Inferior parietal cortex (tissue), 1 donor: Measurements from ENCODE around the gene CASP9.
"Not testable (repeated sequence)": the region's sequence is repeated elsewhere in the genome, so short reads cannot be mapped to it uniquely, and the experiment has no call there.

Experiments
- DNase-seq: peaks from one replicate; pipeline ENCODE4 v3.0.0-alpha.2; 2016; ENCODE audit errors: extremely low spot score

Gene CASP9

GRCh38 chr1:15500184-15501178 is 23.5 kb downstream of the CASP9 start:
- no peak for DNase-seq

- DNase-seq = no peak
Observed at GRCh38 chr1:15493869-15494390, 30.1 kb downstream of the CASP9 start.

- no peak for DNase-seq
Observed at GRCh38 chr1:15492596-15492995, 31.4 kb downstream of the CASP9 start.

GRCh38 chr1:15491010-15491409 is 33.0 kb downstream of the CASP9 start:
- not testable (repeated sequence) for DNase-seq

GRCh38 chr1:15489052-15489736 is 34.8 kb downstream of the CASP9 start:
- DNase-seq = no peak

- no peak for DNase-seq
Observed at GRCh38 chr1:15488371-15488770, 35.6 kb downstream of the CASP9 start.

- not testable (repeated sequence) for DNase-seq
Observed at GRCh38 chr1:15486844-15487610, 37.0 kb downstream of the CASP9 start.

GRCh38 chr1:15485636-15486035 is 38.4 kb downstream of the CASP9 start:
- DNase-seq = no peak

GRCh38 chr1:15484443-15484842 is 39.6 kb downstream of the CASP9 start:
- not testable (repeated sequence) for DNase-seq

- DNase-seq = no peak
Observed at GRCh38 chr1:15483971-15484370, 40.0 kb downstream of the CASP9 start.

- not testable (repeated sequence) for DNase-seq
Observed at GRCh38 chr1:15482983-15483543, 41.0 kb downstream of the CASP9 start.

GRCh38 chr1:15482455-15482854 is 41.6 kb downstream of the CASP9 start:
- not testable (repeated sequence) for DNase-seq

GRCh38 chr1:15479654-15480347 is 44.2 kb downstream of the CASP9 start:
- no peak for DNase-seq

GRCh38 chr1:15477646-15478212 is 46.3 kb downstream of the CASP9 start:
- DNase-seq = no peak

GRCh38 chr1:15476927-15477326 is 47.1 kb downstream of the CASP9 start:
- DNase-seq = no peak

- no peak for DNase-seq
Observed at GRCh38 chr1:15475752-15476314, 48.2 kb downstream of the CASP9 start, which contains the start of gene CELA2B. Gene CELA2B, plus strand, starts transcription at chr1:15476104. Its CDS starts 22 bp downstream, at chr1:15476126.

GRCh38 chr1:15472587-15472986 is 51.4 kb downstream of the CASP9 start:
- no peak for DNase-seq

- not testable (repeated sequence) for DNase-seq
Observed at GRCh38 chr1:15471723-15472122, 52.3 kb downstream of the CASP9 start.

GRCh38 chr1:15471067-15471466 is 52.9 kb downstream of the CASP9 start:
- not testable (repeated sequence) for DNase-seq
